Effector CD4-positive, alpha-beta T cell (primary cell): Measurements from ENCODE around the gene RPL3.

ENCODE experiments used
- DNase-seq: peaks from one replicate; pipeline ENCODE4 v3.0.0-alpha.2; 2020

The RPL3 gene

GRCh38 chr22:39316440-39317083, 2.9 kb downstream of the RPL3 start:
- DNase-seq: peak; percentile 71

- DNase-seq: no peak
These were observed 4.0 kb downstream of the RPL3 start for GRCh38 chr22:39315389-39315788.

GRCh38 chr22:39314251-39314971, 5.0 kb downstream of the RPL3 start:
- DNase-seq: no peak

GRCh38 chr22:39313258-39314001, 6.0 kb downstream of the RPL3 start:
- DNase-seq: no peak

- no peak for DNase-seq
These were observed 7.0 kb downstream of the RPL3 start for GRCh38 chr22:39312410-39312809.

GRCh38 chr22:39311592-39312400, 7.6 kb downstream of the RPL3 start:
- DNase-seq: no peak

- no peak for DNase-seq
These were observed 9.3 kb downstream of the RPL3 start for GRCh38 chr22:39309881-39310714.

GRCh38 chr22:39309364-39309861, 10.0 kb downstream of the RPL3 start:
- DNase-seq: no peak

GRCh38 chr22:39308614-39309363, 10.6 kb downstream of the RPL3 start:
- DNase-seq: no peak

GRCh38 chr22:39306456-39307361, 12.7 kb downstream of the RPL3 start:
- DNase-seq: peak; percentile 36

- no peak for DNase-seq
These were observed 15.3 kb downstream of the RPL3 start for GRCh38 chr22:39303892-39304671.

GRCh38 chr22:39303358-39303757, 16.1 kb downstream of the RPL3 start:
- no peak for DNase-seq

GRCh38 chr22:39302431-39302960, 16.9 kb downstream of the RPL3 start:
- DNase-seq: no peak

GRCh38 chr22:39301926-39302325, 17.5 kb downstream of the RPL3 start:
- DNase-seq: no peak

- no peak for DNase-seq
These were observed 18.3 kb downstream of the RPL3 start for GRCh38 chr22:39301108-39301507.

- no peak for DNase-seq
These were observed 19.1 kb downstream of the RPL3 start for GRCh38 chr22:39300186-39300830.

- no peak for DNase-seq
These were observed 19.6 kb downstream of the RPL3 start for GRCh38 chr22:39299829-39300178.

- no peak for DNase-seq
These were observed 21.0 kb downstream of the RPL3 start for GRCh38 chr22:39298241-39298987.
